Measurements from ENCODE around the gene SULF2. TPM values are rescaled to one million over a fixed set of nuclear protein-coding genes. Genes with fewer than 3 reads are reported as not detected.

Gene SULF2
- total RNA-seq, 1 experiment from 2014 or later = 82.2 TPM

DNA sequence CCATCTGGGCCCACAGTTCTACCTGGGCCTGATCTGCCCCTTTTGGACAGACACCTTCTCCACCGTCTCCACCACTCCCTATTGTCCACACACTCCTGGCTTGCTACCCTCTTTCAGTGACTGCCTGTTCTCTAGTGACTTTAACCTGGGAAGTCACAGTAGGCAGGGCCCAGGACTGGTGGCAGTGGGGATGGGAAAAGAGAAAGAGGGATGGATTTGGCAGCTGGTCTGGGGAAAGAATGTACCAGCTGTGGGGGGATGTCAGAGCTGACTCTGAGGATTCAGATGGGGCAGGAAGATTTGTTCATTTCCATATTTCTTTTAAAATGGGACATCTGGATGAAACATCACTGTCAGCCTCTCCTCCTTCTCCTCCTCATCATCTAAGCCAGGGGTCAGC, 85.5 kb downstream of the SULF2 start:
- Mint-ChIP-seq H3K27ac (ENCODE audit: low read depth, unreplicated experiment) (no peak overlapping the region), H3K27me3 (ENCODE audit: insufficient read depth, unreplicated experiment) (no peaks in the 10 kb centered on the region), H3K9me3 (ENCODE audit: unreplicated experiment) (no peaks in the 10 kb centered on the region), H3K36me3 (ENCODE audit: insufficient read depth, unreplicated experiment) (peaks cover 76% of the 10 kb centered on the region), H3K4me3 (ENCODE audit: unreplicated experiment) (no peak overlapping the region), H3K4me1 (ENCODE audit: insufficient read depth, unreplicated experiment) (peaks cover 5% of the 10 kb centered on the region)
- BruUV-seq (replicated peaks) = no TSS peak
- intact Hi-C loops (cut with micrococcal nuclease) = no loop called here
- DNase-seq (ENCODE audit: unreplicated experiment) = no peak
- TF ChIP-seq, protein P1, sequence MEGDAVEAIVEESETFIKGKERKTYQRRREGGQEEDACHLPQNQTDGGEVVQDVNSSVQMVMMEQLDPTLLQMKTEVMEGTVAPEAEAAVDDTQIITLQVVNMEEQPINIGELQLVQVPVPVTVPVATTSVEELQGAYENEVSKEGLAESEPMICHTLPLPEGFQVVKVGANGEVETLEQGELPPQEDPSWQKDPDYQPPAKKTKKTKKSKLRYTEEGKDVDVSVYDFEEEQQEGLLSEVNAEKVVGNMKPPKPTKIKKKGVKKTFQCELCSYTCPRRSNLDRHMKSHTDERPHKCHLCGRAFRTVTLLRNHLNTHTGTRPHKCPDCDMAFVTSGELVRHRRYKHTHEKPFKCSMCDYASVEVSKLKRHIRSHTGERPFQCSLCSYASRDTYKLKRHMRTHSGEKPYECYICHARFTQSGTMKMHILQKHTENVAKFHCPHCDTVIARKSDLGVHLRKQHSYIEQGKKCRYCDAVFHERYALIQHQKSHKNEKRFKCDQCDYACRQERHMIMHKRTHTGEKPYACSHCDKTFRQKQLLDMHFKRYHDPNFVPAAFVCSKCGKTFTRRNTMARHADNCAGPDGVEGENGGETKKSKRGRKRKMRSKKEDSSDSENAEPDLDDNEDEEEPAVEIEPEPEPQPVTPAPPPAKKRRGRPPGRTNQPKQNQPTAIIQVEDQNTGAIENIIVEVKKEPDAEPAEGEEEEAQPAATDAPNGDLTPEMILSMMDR (IDR thresholded peaks at IDR 0.05; ENCODE audit: unreplicated experiment) = no peak
- ChIA-PET POLR2A (interaction anchor here (0.7 kb wide), 1 partner anchor 73 kb away, joined by 3 read pairs; no protein-coding TSS in a partner anchor), CTCF (interaction anchor here (0.6 to 1.3 kb wide), 3 partner anchors 35 to 922 kb away, joined by 3 to 5 read pairs (median 3); no protein-coding TSS in a partner anchor)

DNA sequence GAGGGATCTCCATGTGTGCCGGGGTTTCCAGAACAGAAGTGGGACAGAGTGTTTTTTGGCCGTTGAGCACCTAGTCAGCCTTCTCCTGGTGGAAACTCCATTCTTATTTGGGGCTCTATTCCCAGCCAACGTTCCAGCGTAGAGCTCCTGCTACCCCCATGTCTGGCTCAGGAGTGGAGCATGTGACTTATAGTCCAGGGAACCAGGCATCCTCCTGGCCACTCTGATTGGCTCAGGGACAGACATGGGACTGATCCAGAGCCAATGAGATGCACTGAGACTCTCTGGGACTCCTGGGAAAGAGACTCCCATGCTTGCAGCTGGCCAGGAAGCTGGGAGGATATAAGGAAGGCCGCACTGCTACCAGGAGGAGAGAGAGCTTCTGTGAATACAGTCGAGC, 87.1 kb downstream of the SULF2 start:
- Mint-ChIP-seq H3K4me3 (ENCODE audit: unreplicated experiment) (no peak overlapping the region), H3K4me1 (ENCODE audit: insufficient read depth, unreplicated experiment) (no peaks in the 10 kb centered on the region), H3K27me3 (ENCODE audit: insufficient read depth, unreplicated experiment) (no peaks in the 10 kb centered on the region), H3K36me3 (ENCODE audit: insufficient read depth, unreplicated experiment) (peaks cover 69% of the 10 kb centered on the region), H3K27ac (ENCODE audit: low read depth, unreplicated experiment) (no peak overlapping the region), H3K9me3 (ENCODE audit: unreplicated experiment) (no peaks in the 10 kb centered on the region)
- no TSS peak for BruUV-seq (replicated peaks)
- POLR2A ChIA-PET = no interaction called here
- CTCF ChIA-PET = interaction anchor here (0.6 to 1.6 kb wide), 3 partner anchors 20 to 923 kb away, joined by 4 to 5 read pairs (median 4); no protein-coding TSS in a partner anchor
- intact Hi-C loops (cut with micrococcal nuclease) = no loop called here
- TF ChIP-seq, protein P1 (IDR thresholded peaks at IDR 0.05; ENCODE audit: unreplicated experiment) = no peak
- DNase-seq (ENCODE audit: unreplicated experiment) = no peak

DNA sequence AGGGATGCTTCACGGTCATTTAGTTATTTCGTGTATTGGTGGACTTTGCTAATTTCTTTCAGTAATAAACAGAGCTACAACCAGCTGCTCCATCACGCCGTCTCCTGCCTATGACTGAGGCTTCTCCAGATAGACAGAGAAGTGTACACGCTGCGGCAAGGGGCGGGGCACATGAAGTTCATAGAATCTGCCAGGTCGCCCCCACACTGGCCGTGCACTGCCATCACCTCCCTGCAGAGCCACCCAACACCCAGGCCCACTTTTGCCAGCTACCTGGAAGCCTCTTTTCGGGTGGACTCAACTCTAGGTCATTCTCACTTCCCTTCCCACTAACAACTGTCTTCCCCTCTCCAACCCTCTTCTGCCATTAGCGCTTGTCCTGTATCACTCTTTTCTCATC, 88.4 kb downstream of the SULF2 start:
- Mint-ChIP-seq H3K9me3 (ENCODE audit: unreplicated experiment) (no peaks in the 10 kb centered on the region), H3K27ac (ENCODE audit: low read depth, unreplicated experiment) (no peak overlapping the region), H3K36me3 (ENCODE audit: insufficient read depth, unreplicated experiment) (peaks cover 62% of the 10 kb centered on the region), H3K4me3 (ENCODE audit: unreplicated experiment) (no peak overlapping the region), H3K4me1 (ENCODE audit: insufficient read depth, unreplicated experiment) (no peaks in the 10 kb centered on the region), H3K27me3 (ENCODE audit: insufficient read depth, unreplicated experiment) (no peaks in the 10 kb centered on the region)
- CTCF ChIA-PET = interaction anchor here (0.5 to 11.2 kb wide), 4 partner anchors 18 to 1063 kb away, joined by 3 to 81 read pairs (median 4); no protein-coding TSS in a partner anchor
- BruUV-seq (replicated peaks) = no TSS peak
- TF ChIP-seq, protein P1 (IDR thresholded peaks at IDR 0.05; ENCODE audit: unreplicated experiment) = no peak
- DNase-seq (ENCODE audit: unreplicated experiment) = no peak
- POLR2A ChIA-PET = no interaction called here
- intact Hi-C loops (cut with micrococcal nuclease) = no loop called here

DNA sequence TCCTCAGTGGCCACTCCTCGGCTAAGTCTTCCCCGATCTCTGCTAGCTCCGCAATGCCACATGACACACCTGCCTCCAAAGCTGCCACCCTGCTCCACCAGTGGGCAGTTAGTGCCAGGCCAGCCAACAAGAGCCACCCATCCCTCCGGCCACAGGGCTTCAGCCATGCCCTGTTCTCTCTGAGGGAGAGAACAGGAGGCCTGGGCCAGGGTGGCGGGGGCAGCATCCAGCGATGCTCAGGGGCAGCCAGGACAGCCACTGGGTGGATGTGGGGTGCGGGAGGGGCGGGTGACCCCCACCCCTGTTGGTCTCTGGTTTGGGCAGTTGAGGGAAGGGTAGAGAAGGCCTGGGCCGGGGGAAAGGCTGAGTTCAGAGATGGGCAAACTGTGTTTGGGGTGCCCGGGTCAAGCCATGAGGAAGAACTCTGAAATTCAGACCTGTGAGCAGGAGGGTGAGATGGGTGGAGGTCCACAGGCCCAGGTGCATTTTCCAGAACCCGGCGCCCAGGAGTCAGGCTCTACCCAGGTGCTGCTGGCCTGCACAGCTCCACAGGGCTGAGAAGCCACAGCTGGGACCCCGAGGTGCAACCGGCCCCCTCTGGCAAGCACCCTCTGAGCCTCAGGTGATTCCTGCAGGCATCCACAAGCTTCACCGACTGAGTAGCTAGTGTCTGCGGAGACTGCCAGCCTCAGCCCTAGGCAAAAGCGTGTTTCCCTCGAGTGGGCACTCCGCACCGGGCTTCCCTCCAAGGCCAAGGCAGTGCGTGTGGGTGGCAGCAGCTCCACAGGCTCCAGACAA, 91.1 kb downstream of the SULF2 start:
- ChIA-PET CTCF (interaction anchor here (0.8 to 11.2 kb wide), 3 partner anchors 15 to 31 kb away, joined by 3 to 81 read pairs (median 4); no protein-coding TSS in a partner anchor), POLR2A (interaction anchor here (0.5 to 1.0 kb wide), 4 partner anchors 13 to 779 kb away, joined by 3 read pairs; no protein-coding TSS in a partner anchor)
- H3K4me1 Mint-ChIP-seq (ENCODE audit: insufficient read depth, unreplicated experiment) = no peaks in the 10 kb centered on the region
- no peaks in the 10 kb centered on the region for H3K27me3 Mint-ChIP-seq (ENCODE audit: insufficient read depth, unreplicated experiment)
- DNase-seq (ENCODE audit: unreplicated experiment) = no peak
- H3K27ac Mint-ChIP-seq (ENCODE audit: low read depth, unreplicated experiment) = no peak overlapping the region
- BruUV-seq (replicated peaks) = no TSS peak
- H3K9me3 Mint-ChIP-seq (ENCODE audit: unreplicated experiment) = no peaks in the 10 kb centered on the region
- intact Hi-C loops (cut with micrococcal nuclease) = no loop called here
- peaks cover 51% of the 10 kb centered on the region for H3K36me3 Mint-ChIP-seq (ENCODE audit: insufficient read depth, unreplicated experiment)
- TF ChIP-seq, protein P1 (IDR thresholded peaks at IDR 0.05; ENCODE audit: unreplicated experiment) = no peak
- no peak overlapping the region for H3K4me3 Mint-ChIP-seq (ENCODE audit: unreplicated experiment)
